ENCODE data around the gene ATOH8.
"Not testable (repeated sequence)": the region's sequence is repeated elsewhere in the genome, so short reads cannot be mapped to it uniquely, and the experiment has no call there.

ATOH8 gene

GRCh38 chr2:85714421-85714820 lies 39.4 kb upstream of the ATOH8 start:
- not testable (repeated sequence) for H3K36me3 Mint-ChIP-seq, ATAC-seq, H3K27ac Mint-ChIP-seq, H3K9me3 Mint-ChIP-seq, H3K4me1 Mint-ChIP-seq, H3K4me3 Mint-ChIP-seq
- peaks cover 55% of the 10 kb centered on the region for H3K27me3 Mint-ChIP-seq

GRCh38 chr2:85714841-85715240 lies 39.0 kb upstream of the ATOH8 start:
- Mint-ChIP-seq H3K27ac (no peak overlapping the region), H3K4me1 (no peaks in the 10 kb centered on the region), H3K27me3 (peaks cover 55% of the 10 kb centered on the region), H3K9me3 (no peaks in the 10 kb centered on the region), H3K4me3 (no peak overlapping the region), H3K36me3 (no peaks in the 10 kb centered on the region)
- no peak for ATAC-seq

GRCh38 chr2:85716346-85716914 lies 37.4 kb upstream of the ATOH8 start:
- H3K27ac Mint-ChIP-seq = no peak overlapping the region
- no peak overlapping the region for H3K4me3 Mint-ChIP-seq
- peaks cover 6% of the 10 kb centered on the region for H3K9me3 Mint-ChIP-seq
- no peak for ATAC-seq
- no peaks in the 10 kb centered on the region for H3K4me1 Mint-ChIP-seq
- peaks cover 42% of the 10 kb centered on the region for H3K27me3 Mint-ChIP-seq
- H3K36me3 Mint-ChIP-seq = no peaks in the 10 kb centered on the region

GRCh38 chr2:85717308-85718008 lies 36.3 kb upstream of the ATOH8 start:
- peaks cover 32% of the 10 kb centered on the region for H3K27me3 Mint-ChIP-seq
- peaks cover 6% of the 10 kb centered on the region for H3K9me3 Mint-ChIP-seq
- H3K4me1 Mint-ChIP-seq = no peaks in the 10 kb centered on the region
- H3K27ac Mint-ChIP-seq = no peak overlapping the region
- ATAC-seq = no peak
- H3K36me3 Mint-ChIP-seq = no peaks in the 10 kb centered on the region
- no peak overlapping the region for H3K4me3 Mint-ChIP-seq

- Mint-ChIP-seq H3K27ac (no peak overlapping the region), H3K9me3 (peaks cover 6% of the 10 kb centered on the region), H3K4me3 (no peak overlapping the region), H3K27me3 (peaks cover 26% of the 10 kb centered on the region), H3K36me3 (no peaks in the 10 kb centered on the region), H3K4me1 (no peaks in the 10 kb centered on the region)
- no peak for ATAC-seq
Measured at GRCh38 chr2:85718009-85718391, 35.8 kb upstream of the ATOH8 start.

GRCh38 chr2:85718885-85719492 lies 34.8 kb upstream of the ATOH8 start:
- ATAC-seq = no peak
- Mint-ChIP-seq H3K9me3 (peaks cover 6% of the 10 kb centered on the region), H3K27me3 (peaks cover 17% of the 10 kb centered on the region), H3K4me1 (no peaks in the 10 kb centered on the region), H3K4me3 (no peak overlapping the region), H3K27ac (no peak overlapping the region), H3K36me3 (no peaks in the 10 kb centered on the region)

GRCh38 chr2:85719609-85720240 lies 34.1 kb upstream of the ATOH8 start:
- Mint-ChIP-seq H3K27ac (no peak overlapping the region), H3K27me3 (peaks cover 13% of the 10 kb centered on the region), H3K36me3 (no peaks in the 10 kb centered on the region), H3K9me3 (peaks cover 6% of the 10 kb centered on the region), H3K4me1 (no peaks in the 10 kb centered on the region), H3K4me3 (no peak overlapping the region)
- no peak for ATAC-seq

- no peaks in the 10 kb centered on the region for H3K36me3 Mint-ChIP-seq
- H3K4me3 Mint-ChIP-seq = no peak overlapping the region
- H3K4me1 Mint-ChIP-seq = no peaks in the 10 kb centered on the region
- no peak overlapping the region for H3K27ac Mint-ChIP-seq
- H3K9me3 Mint-ChIP-seq = peaks cover 6% of the 10 kb centered on the region
- H3K27me3 Mint-ChIP-seq = peaks cover 13% of the 10 kb centered on the region
- no peak for ATAC-seq
Measured at GRCh38 chr2:85720533-85720932, 33.3 kb upstream of the ATOH8 start.

GRCh38 chr2:85721641-85722040 lies 32.1 kb upstream of the ATOH8 start:
- no peak for ATAC-seq
- H3K27me3 Mint-ChIP-seq = peaks cover 13% of the 10 kb centered on the region
- H3K9me3 Mint-ChIP-seq = peaks cover 6% of the 10 kb centered on the region
- H3K4me3 Mint-ChIP-seq = no peak overlapping the region
- no peaks in the 10 kb centered on the region for H3K4me1 Mint-ChIP-seq
- no peaks in the 10 kb centered on the region for H3K36me3 Mint-ChIP-seq
- no peak overlapping the region for H3K27ac Mint-ChIP-seq

GRCh38 chr2:85722519-85722918 lies 31.3 kb upstream of the ATOH8 start:
- Mint-ChIP-seq H3K4me3 (no peak overlapping the region), H3K36me3 (no peaks in the 10 kb centered on the region), H3K9me3 (peaks cover 6% of the 10 kb centered on the region), H3K4me1 (no peaks in the 10 kb centered on the region), H3K27me3 (peaks cover 13% of the 10 kb centered on the region), H3K27ac (no peak overlapping the region)
- no peak for ATAC-seq

GRCh38 chr2:85723707-85724360 lies 30.0 kb upstream of the ATOH8 start:
- H3K27ac Mint-ChIP-seq = no peak overlapping the region
- no peaks in the 10 kb centered on the region for H3K36me3 Mint-ChIP-seq
- no peak for ATAC-seq
- H3K4me3 Mint-ChIP-seq = no peak overlapping the region
- H3K4me1 Mint-ChIP-seq = peaks cover 1% of the 10 kb centered on the region
- peaks cover 6% of the 10 kb centered on the region for H3K9me3 Mint-ChIP-seq
- peaks cover 15% of the 10 kb centered on the region for H3K27me3 Mint-ChIP-seq

- Mint-ChIP-seq H3K4me1 (peaks cover 7% of the 10 kb centered on the region), H3K9me3 (peaks cover 6% of the 10 kb centered on the region), H3K27me3 (peaks cover 20% of the 10 kb centered on the region), H3K36me3 (no peaks in the 10 kb centered on the region), H3K27ac (no peak overlapping the region), H3K4me3 (no peak overlapping the region)
- no peak for ATAC-seq
Measured at GRCh38 chr2:85724731-85725181, 29.0 kb upstream of the ATOH8 start.

- peaks cover 23% of the 10 kb centered on the region for H3K27me3 Mint-ChIP-seq
- no peak overlapping the region for H3K27ac Mint-ChIP-seq
- no peak for ATAC-seq
- peaks cover 7% of the 10 kb centered on the region for H3K4me1 Mint-ChIP-seq
- H3K4me3 Mint-ChIP-seq = no peak overlapping the region
- no peaks in the 10 kb centered on the region for H3K36me3 Mint-ChIP-seq
- H3K9me3 Mint-ChIP-seq = peaks cover 2% of the 10 kb centered on the region
Measured at GRCh38 chr2:85725451-85725850, 28.3 kb upstream of the ATOH8 start.

- Mint-ChIP-seq H3K4me3 (no peak overlapping the region), H3K27me3 (peaks cover 23% of the 10 kb centered on the region), H3K9me3 (no peaks in the 10 kb centered on the region), H3K4me1 (peaks cover 7% of the 10 kb centered on the region), H3K27ac (no peak overlapping the region), H3K36me3 (no peaks in the 10 kb centered on the region)
- no peak for ATAC-seq
Measured at GRCh38 chr2:85727798-85728197, 26.0 kb upstream of the ATOH8 start.

- Mint-ChIP-seq H3K4me3 (no peak overlapping the region), H3K27ac (no peak overlapping the region), H3K9me3 (no peaks in the 10 kb centered on the region), H3K4me1 (peaks cover 7% of the 10 kb centered on the region), H3K36me3 (no peaks in the 10 kb centered on the region), H3K27me3 (peaks cover 23% of the 10 kb centered on the region)
- ATAC-seq = no peak
Measured at GRCh38 chr2:85728342-85728741, 25.4 kb upstream of the ATOH8 start.
